Lower leg skin (tissue), 4 donors: ENCODE measurements around the gene CTNNA2. TPM values are rescaled to one million over a fixed set of nuclear protein-coding genes. Genes with fewer than 3 reads are reported as not detected.

Experiments used
- DNase-seq, 2 donors: peaks; one replicate each; pipeline ENCODE4 v3.0.0-alpha.2; 2019; ENCODE audit warnings: low spot score in 2 of 2
- H3K4me3 ChIP-seq: fragments of 200-600 bp; sonication (generic); 2 replicates; pipeline ENCODE4 v1.5.1; 2017; ENCODE audit warnings: mild to moderate bottlenecking, low read depth; ENCODE audit not compliant: poor library complexity, severe bottlenecking
- POLR2A ChIP-seq, 2 donors: fragments of 450-650 bp; IDR thresholded peaks; one replicate each; pipeline ENCODE4 v1.6.1; 2016 to 2017; ENCODE audit warnings: antibody characterized with exemption in 2 of 2, mild to moderate bottlenecking in 1 of 2, moderate library complexity in 1 of 2
- WGBS, 2 donors: methylation state at CpG; one replicate each; pipeline ENCODE4 v1.1.5; 2018; 5-methylcytosine and 5-hydroxymethylcytosine counted together
- intact Hi-C: fragments of 100-400 bp; cut with DNase I; formaldehyde crosslinking; loops from one replicate; pipeline ENCODE4 v1.15.0; 2023; ENCODE audit warnings: low total_unique reads
- total RNA-seq, 4 donors: library from RNA; depleted of rRNA; stranded (reverse); fragments of >200 nt; gene quantifications; one replicate each; pipeline ENCODE4 v1.1.0, GENCODE V29; 2016
- TF ChIP-seq, protein P1 (sequence below), 3 donors: fragments of 450-650 bp; IDR thresholded peaks; one replicate each; pipeline ENCODE4 v1.5.1; 2016; ENCODE audit warnings: antibody characterized with exemption in 3 of 3, mild to moderate bottlenecking in 3 of 3, moderate library complexity in 2 of 3

The CTNNA2 gene
- total RNA-seq, 4 donors from 2014 or later = not detected

DNA sequence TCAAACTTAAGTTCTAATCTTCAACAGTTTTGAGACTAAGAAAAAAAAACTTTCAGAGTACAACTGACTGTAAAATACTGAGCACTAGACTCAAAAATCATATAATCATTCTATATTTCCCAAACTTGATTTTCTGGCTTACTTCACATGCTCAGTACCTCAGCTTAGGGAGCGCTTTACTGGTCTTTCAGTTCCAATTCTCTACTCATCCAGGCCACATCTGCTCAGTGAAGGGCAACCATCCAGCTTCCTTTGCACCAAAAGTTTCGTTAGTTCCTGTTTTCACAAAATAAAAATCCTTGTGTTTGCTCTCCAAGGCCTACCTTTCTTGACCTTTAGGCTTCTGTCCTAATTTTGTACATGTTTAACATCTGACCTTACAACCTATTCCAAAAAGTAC lies 1079.3 kb downstream of the CTNNA2 start:
- WGBS, 2 donors = 77 to 79% methylated on average over 2 of the region's 2 CpGs
- TF ChIP-seq, protein P1, sequence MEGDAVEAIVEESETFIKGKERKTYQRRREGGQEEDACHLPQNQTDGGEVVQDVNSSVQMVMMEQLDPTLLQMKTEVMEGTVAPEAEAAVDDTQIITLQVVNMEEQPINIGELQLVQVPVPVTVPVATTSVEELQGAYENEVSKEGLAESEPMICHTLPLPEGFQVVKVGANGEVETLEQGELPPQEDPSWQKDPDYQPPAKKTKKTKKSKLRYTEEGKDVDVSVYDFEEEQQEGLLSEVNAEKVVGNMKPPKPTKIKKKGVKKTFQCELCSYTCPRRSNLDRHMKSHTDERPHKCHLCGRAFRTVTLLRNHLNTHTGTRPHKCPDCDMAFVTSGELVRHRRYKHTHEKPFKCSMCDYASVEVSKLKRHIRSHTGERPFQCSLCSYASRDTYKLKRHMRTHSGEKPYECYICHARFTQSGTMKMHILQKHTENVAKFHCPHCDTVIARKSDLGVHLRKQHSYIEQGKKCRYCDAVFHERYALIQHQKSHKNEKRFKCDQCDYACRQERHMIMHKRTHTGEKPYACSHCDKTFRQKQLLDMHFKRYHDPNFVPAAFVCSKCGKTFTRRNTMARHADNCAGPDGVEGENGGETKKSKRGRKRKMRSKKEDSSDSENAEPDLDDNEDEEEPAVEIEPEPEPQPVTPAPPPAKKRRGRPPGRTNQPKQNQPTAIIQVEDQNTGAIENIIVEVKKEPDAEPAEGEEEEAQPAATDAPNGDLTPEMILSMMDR (IDR thresholded peaks at IDR 0.05) = no peak
- TF ChIP-seq POLR2A (IDR thresholded peaks at IDR 0.05) = no peak
- no peak overlapping the region for H3K4me3 ChIP-seq
- intact Hi-C loops = no loop called here
- no peak for DNase-seq

DNA sequence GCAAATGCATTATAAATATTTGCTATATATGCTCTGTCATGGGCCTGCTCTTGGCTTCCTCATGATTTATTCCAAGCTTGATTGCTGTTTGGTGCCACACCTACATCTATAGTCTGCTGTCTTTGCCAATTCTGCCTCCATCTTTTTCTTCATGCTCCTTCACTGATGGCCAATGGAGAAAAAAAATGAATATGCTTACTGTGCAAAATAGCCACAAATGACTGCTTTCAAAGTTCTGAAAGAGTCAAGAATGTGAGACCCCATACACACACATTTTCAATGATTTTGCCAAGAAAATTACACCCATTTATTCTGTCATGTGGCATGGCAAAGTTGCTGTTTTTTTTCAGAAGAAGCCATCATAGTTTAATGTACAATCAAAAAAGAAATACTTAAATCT lies 1097.3 kb downstream of the CTNNA2 start:
- no peak for TF ChIP-seq POLR2A (IDR thresholded peaks at IDR 0.05)
- TF ChIP-seq, protein P1 (IDR thresholded peaks at IDR 0.05) = no peak
- no peak overlapping the region for H3K4me3 ChIP-seq
- intact Hi-C loops = no loop called here
- no peak for DNase-seq

DNA sequence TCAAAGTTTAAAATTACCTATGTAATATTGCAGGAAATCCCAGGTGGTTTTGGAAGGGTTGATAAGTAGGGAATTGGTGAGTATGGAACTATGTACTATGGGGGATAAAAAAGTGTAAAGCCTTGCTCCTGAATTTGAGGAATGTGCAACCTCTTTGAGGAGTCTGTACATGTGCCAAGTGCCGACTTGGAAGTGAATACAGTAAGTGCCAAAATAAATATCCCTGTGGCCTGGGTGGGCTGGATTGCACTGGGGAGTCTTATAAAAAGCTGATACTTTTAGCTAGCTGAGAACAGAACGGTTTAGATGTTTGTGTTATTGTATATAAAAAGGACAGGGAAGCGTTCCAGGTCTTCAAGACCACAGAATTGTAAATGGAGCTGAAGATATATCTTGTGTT lies 1108.8 kb downstream of the CTNNA2 start:
- WGBS, 2 donors = 32 to 40% methylated on average over 3 of the region's 3 CpGs
- H3K4me3 ChIP-seq = no peak overlapping the region

DNA sequence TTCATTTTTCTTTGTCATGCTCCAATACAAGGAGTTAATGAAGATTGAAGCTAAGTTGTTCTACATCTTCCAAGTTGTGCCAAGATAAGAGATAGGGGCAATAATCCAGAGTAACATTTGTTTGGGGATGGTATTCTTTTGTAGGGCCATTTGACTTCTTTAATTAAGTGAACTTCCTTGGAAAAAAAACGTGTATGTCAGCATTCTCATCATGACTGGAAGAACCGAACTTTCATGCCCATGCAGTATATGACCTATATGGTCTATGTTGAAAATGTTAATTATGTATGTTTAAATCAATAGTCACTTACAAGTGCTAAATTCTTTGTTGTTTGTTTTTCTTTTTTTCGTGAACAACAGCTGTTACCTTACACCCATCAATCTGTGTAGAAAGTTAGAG lies 1111.2 kb downstream of the CTNNA2 start:
- H3K4me3 ChIP-seq = no peak overlapping the region
- TF ChIP-seq, protein P1 (IDR thresholded peaks at IDR 0.05) = no peak
- TF ChIP-seq POLR2A (IDR thresholded peaks at IDR 0.05) = no peak
- intact Hi-C loops = no loop called here
- 47 to 57% methylated on average over 3 of the region's 3 CpGs for WGBS, 2 donors
- DNase-seq = no peak

More for the DNA sequence above, 1108.8 kb downstream of the CTNNA2 start:
- intact Hi-C loops = no loop called here
- no peak for DNase-seq
- TF ChIP-seq, protein P1 (IDR thresholded peaks at IDR 0.05) = no peak
- no peak for TF ChIP-seq POLR2A (IDR thresholded peaks at IDR 0.05)

DNA sequence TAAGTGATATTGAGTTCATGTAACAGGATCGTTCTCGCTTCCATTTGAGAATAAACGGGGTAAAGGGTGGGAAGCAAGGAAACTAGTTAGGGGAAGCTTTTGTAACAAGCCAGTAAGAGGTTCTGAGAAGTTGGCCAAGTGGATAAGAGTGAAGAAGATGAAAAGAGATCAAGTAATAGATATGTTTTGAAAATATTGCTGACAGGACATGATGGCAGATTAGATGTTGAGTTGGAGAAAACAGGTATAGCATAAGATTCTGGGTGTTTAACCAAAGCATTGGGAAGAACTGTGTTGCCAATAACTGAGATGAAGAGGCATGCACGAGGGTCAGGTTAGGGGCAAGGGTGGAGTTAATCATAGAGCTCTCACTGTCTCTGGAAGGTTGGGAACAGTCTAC lies 1121.7 kb downstream of the CTNNA2 start:
- DNase-seq = no peak
- no peak overlapping the region for H3K4me3 ChIP-seq
- intact Hi-C loops = no loop called here
- 79 to 83% methylated on average over 4 of the region's 4 CpGs for WGBS, 2 donors
- no peak for TF ChIP-seq POLR2A (IDR thresholded peaks at IDR 0.05)
- TF ChIP-seq, protein P1 (IDR thresholded peaks at IDR 0.05) = no peak

DNA sequence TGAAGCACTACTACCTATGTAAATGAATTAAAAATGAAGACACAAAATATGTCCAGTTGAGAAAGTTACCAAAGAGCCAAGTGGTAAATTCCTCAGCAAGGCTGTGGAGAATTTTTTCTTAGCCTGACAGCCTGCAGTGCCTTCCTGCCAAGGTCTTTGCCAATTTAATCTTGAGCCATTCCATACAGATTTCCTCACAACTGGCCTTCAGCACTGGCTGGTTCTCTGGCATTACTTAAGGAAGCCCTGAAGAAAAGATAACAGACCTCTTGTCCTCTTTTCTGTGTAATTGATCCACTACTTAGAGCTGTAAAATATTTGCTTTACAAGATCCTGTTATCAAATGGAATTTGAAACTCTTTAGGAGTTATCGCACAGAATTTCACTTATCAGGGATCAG lies 1125.9 kb downstream of the CTNNA2 start:
- intact Hi-C loops = no loop called here
- 73 to 91% methylated on average over 1 of the region's 1 CpG for WGBS, 2 donors
- DNase-seq = no peak
- no peak for TF ChIP-seq POLR2A (IDR thresholded peaks at IDR 0.05)
- TF ChIP-seq, protein P1 (IDR thresholded peaks at IDR 0.05) = no peak
- H3K4me3 ChIP-seq = no peak overlapping the region
